Measurements from ENCODE around the gene ZNF594.

- TF ChIP-seq MAZ (IDR thresholded peaks at IDR 0.05; ENCODE audit: borderline replicate concordance, low read depth, low read length) (no peak), MAZ (CRISPR knock-in tag; IDR thresholded peaks at IDR 0.05; ENCODE audit: low read depth) (no peak), ATF7 (IDR thresholded peaks at IDR 0.05) (no peak), ATF7 (CRISPR knock-in tag; IDR thresholded peaks at IDR 0.05) (no peak), POLR2AphosphoS5 (IDR thresholded peaks at IDR 0.05; ENCODE audit: low read depth, low read length) (no peak), FOXP4 (CRISPR knock-in tag; IDR thresholded peaks at IDR 0.05) (no peak), ZNF577 (CRISPR knock-in tag; IDR thresholded peaks at IDR 0.05; ENCODE audit: borderline replicate concordance, low read depth) (no peak), SNAPC2 (CRISPR knock-in tag; IDR thresholded peaks at IDR 0.05) (no peak), SMARCC2 (IDR thresholded peaks at IDR 0.05) (no peak), ZNF232 (CRISPR knock-in tag; IDR thresholded peaks at IDR 0.05; ENCODE audit: borderline replicate concordance) (no peak), ZNF501 (CRISPR knock-in tag; IDR thresholded peaks at IDR 0.05) (no peak), ZKSCAN1 (IDR thresholded peaks at IDR 0.05; ENCODE audit: low read length) (no peak), ZBTB10 (CRISPR knock-in tag; IDR thresholded peaks at IDR 0.05; ENCODE audit: borderline replicate concordance) (no peak)
These were observed 12.2 kb upstream of the ZNF594 start for GRCh38 chr17:5203908-5204294.
